Adipocyte (in vitro differentiated cells): ENCODE measurements around the gene TMEM150C.

ENCODE experiments used
- DNase-seq: peaks from one replicate; pipeline ENCODE4 v3.0.0-alpha.2; 2015; ENCODE audit warnings: low read depth
- H3K27me3 ChIP-seq: replicated peaks from 2 replicates; pipeline ENCODE4 v1.7.0; 2013; ENCODE audit warnings: mild to moderate bottlenecking, low read length, moderate library complexity; ENCODE audit not compliant: control insufficient read depth, insufficient read depth
- H3K36me3 ChIP-seq: 2 replicates; pipeline ENCODE4 v1.7.0; 2013; ENCODE audit warnings: low read length, mild to moderate bottlenecking, moderate library complexity; ENCODE audit not compliant: control insufficient read depth, insufficient read depth, severe bottlenecking
- H3K4me1 ChIP-seq: 2 replicates; pipeline ENCODE4 v1.7.0; 2013; ENCODE audit warnings: mild to moderate bottlenecking, low read length, moderate library complexity; ENCODE audit not compliant: control insufficient read depth, insufficient read depth
- H3K4me3 ChIP-seq: 2 replicates; pipeline ENCODE4 v1.7.0; 2013; ENCODE audit warnings: mild to moderate bottlenecking, low read length, moderate library complexity
- H3K9ac ChIP-seq: 2 replicates; pipeline ENCODE4 v1.7.0; 2013; ENCODE audit warnings: mild to moderate bottlenecking, low read length, moderate library complexity
- H3K9me3 ChIP-seq: 2 replicates; pipeline ENCODE4 v1.7.0; 2013; ENCODE audit warnings: mild to moderate bottlenecking, low read length, moderate library complexity; ENCODE audit not compliant: control insufficient read depth

Gene TMEM150C

GRCh38 chr4:82437285-82438005 is 124.3 kb downstream of the TMEM150C start:
- DNase-seq: peak; percentile 18
- Histone ChIP-seq H3K4me3 (no peak overlapping the region), H3K9me3 (no peaks in the 10 kb centered on the region), H3K4me1 (peaks cover 5% of the 10 kb centered on the region), H3K27me3 (no peaks in the 10 kb centered on the region), H3K36me3 (no peaks in the 10 kb centered on the region), H3K9ac (no peak overlapping the region)

GRCh38 chr4:82436780-82437179 is 125.0 kb downstream of the TMEM150C start:
- no peak for DNase-seq
- Histone ChIP-seq H3K4me1 (peaks cover 6% of the 10 kb centered on the region), H3K9me3 (no peaks in the 10 kb centered on the region), H3K4me3 (no peak overlapping the region), H3K9ac (no peak overlapping the region), H3K36me3 (no peaks in the 10 kb centered on the region), H3K27me3 (no peaks in the 10 kb centered on the region)

GRCh38 chr4:82436130-82436529 is 125.7 kb downstream of the TMEM150C start:
- no peak for DNase-seq
- Histone ChIP-seq H3K4me3 (no peak overlapping the region), H3K27me3 (no peaks in the 10 kb centered on the region), H3K9ac (no peak overlapping the region), H3K36me3 (no peaks in the 10 kb centered on the region), H3K4me1 (peaks cover 11% of the 10 kb centered on the region), H3K9me3 (no peaks in the 10 kb centered on the region)

DNA sequence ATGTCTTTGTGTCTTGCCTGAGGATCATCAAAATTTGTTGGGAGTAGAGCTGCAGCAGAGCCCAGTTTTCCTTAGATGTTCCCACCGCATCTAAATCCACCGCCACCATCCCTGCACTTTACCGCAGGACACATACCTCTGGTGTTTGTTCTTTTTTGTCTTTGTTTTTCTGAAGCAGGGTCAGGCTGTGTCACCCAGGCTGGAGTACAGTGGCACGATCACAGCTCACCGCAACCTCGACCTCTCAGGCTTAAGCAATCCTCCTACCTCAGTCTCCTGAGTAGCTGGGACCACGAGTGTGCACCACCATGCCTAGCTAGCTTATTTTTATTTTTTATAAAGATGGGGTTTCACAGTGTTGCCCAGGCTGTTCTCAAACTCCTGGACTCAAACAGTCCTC is 126.8 kb downstream of the TMEM150C start:
- Histone ChIP-seq H3K27me3 (no peaks in the 10 kb centered on the region), H3K4me3 (no peak overlapping the region), H3K9me3 (no peaks in the 10 kb centered on the region), H3K9ac (no peak overlapping the region), H3K4me1 (peaks cover 11% of the 10 kb centered on the region), H3K36me3 (no peaks in the 10 kb centered on the region)
- no peak for DNase-seq

DNA sequence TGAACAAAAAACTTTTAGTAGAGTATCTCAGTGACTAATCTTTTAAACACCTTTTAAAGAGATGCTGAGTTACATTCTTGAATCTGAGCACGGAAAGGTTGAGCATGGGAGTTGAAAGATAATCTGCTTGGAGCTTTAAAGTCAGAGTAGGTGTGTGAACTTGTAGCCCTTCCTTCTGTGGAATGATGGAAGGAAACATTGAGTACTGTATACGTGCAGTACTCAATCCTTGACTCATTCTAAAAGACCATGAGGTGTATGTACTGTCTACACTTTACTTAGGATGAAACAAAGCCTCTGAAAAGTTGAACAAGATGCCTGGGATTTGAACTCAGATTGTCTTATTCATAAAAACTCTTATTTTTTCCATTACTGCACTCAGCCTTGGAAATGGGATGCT is 128.0 kb downstream of the TMEM150C start:
- no peaks in the 10 kb centered on the region for H3K9me3 ChIP-seq
- no peak overlapping the region for H3K9ac ChIP-seq
- no peak overlapping the region for H3K4me3 ChIP-seq
- no peak for DNase-seq
- peaks cover 11% of the 10 kb centered on the region for H3K4me1 ChIP-seq
- H3K36me3 ChIP-seq: no peaks in the 10 kb centered on the region
- H3K27me3 ChIP-seq: no peaks in the 10 kb centered on the region
